Left ventricle myocardium inferior (tissue), 1 donor: ENCODE data around the gene PLEKHB1. TPM values are rescaled to one million over a fixed set of nuclear protein-coding genes. Genes with fewer than 3 reads are reported as not detected.

ENCODE experiments used
- DNase-seq: peaks from one replicate; pipeline ENCODE4 v3.0.0-alpha.2; 2020
- H3K27ac ChIP-seq: fragments of 200-600 bp; replicated peaks from 2 replicates; pipeline ENCODE4 v1.8.0; 2021
- H3K27me3 ChIP-seq: fragments of 200-600 bp; 2 replicates; pipeline ENCODE4 v1.8.0; 2021; ENCODE audit warnings: low read depth
- H3K36me3 ChIP-seq: fragments of 200-600 bp; 2 replicates; pipeline ENCODE4 v1.8.0; 2021
- H3K4me1 ChIP-seq: fragments of 200-600 bp; 2 replicates; pipeline ENCODE4 v1.8.0; 2021
- H3K4me3 ChIP-seq: fragments of 200-600 bp; 2 replicates; pipeline ENCODE4 v1.8.0; 2021; ENCODE audit warnings: mild to moderate bottlenecking, moderate library complexity
- H3K9me3 ChIP-seq: fragments of 200-600 bp; replicated peaks from 2 replicates; pipeline ENCODE4 v1.8.0; 2021
- CTCF ChIP-seq: fragments of 200-600 bp; IDR thresholded peaks from 2 replicates; pipeline ENCODE4 v1.8.0; 2021; ENCODE audit warnings: antibody characterized with exemption, mild to moderate bottlenecking, borderline replicate concordance
- intact Hi-C: fragments of 100-400 bp; cut with micrococcal nuclease; formaldehyde crosslinking; loops from one replicate; pipeline ENCODE4 v1.11.0; 2022
- total RNA-seq: library from RNA; stranded (reverse); fragmentation: NEBNext Ultra II Directional; extraction: Animal tissue kit (Norgen Biotek cat#: 25700); gene quantifications from one replicate; pipeline ENCODE4 v1.2.1, GENCODE V29; 2021
- donor health status: DM: no; HTN: yes; CAD: no; lungs with severe emphysema.

Gene PLEKHB1
- total RNA-seq, 1 donor from 2014 or later, result 22.4 TPM

- Histone ChIP-seq H3K4me3 (no peak overlapping the region), H3K27ac (no peak overlapping the region), H3K4me1 (peaks cover 10% of the 10 kb centered on the region), H3K9me3 (no peaks in the 10 kb centered on the region), H3K27me3 (no peaks in the 10 kb centered on the region), H3K36me3 (no peaks in the 10 kb centered on the region)
- TF ChIP-seq CTCF, result no peak
- no peak for DNase-seq
- intact Hi-C loops, result loop anchor here (5.0 kb wide), 1 partner anchor 305 kb away; no protein-coding TSS in a partner anchor
These were observed 10.6 kb downstream of the PLEKHB1 start for GRCh38 chr11:73656985-73657384.

DNA sequence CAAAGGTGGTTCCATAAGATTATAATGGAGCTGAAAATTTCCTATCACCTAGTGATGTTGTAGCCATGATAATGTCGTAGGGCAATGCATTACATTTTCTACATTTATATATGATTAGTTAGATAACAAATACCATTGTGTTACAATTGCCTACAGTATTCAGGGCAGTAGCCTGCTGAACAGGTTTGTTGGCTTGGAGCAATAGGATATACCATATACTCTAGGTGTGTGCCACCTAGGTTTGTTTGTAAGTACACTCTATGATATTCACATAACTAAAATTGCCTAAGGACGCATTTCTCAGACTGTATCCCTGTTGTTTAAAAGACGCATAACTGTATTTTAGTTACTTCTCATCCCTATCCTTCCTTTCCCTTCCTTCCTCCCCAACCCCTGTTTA is 13.6 kb downstream of the PLEKHB1 start:
- peaks cover 28% of the 10 kb centered on the region for H3K4me1 ChIP-seq
- TF ChIP-seq CTCF, result no peak

DNA sequence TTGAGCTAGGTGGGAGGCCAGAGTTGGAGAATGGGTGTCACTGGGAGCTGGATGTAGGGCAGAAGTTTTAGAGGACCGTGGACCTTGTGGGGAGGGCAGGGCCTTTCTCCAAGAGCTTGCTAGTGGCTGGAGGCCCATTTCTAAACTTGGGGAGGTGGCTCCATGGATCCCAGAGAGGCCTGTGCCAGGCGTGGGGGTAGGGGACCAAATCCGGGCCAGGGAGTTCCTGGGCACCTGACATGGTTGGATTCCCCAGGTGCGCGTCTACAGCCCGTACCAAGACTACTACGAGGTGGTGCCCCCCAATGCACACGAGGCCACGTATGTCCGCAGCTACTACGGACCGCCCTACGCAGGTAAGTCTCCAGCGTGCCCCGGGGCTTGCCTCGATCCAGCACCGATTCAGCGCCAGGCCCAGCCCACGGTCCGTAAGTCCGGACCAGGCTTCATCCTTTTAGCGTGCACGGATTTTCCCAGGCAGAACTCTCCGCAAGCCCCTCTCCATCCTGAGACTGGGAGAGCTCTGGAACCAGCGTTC is 14.2 kb downstream of the PLEKHB1 start:
- no peak for DNase-seq
- Histone ChIP-seq H3K27ac (no peak overlapping the region), H3K4me1 (peaks cover 32% of the 10 kb centered on the region), H3K27me3 (no peaks in the 10 kb centered on the region), H3K9me3 (no peaks in the 10 kb centered on the region), H3K4me3 (peak overlapping the region; percentile 58), H3K36me3 (no peaks in the 10 kb centered on the region)
- intact Hi-C loops, result loop anchor here (5.0 kb wide), 2 partner anchors 33 to 248 kb away; no protein-coding TSS in a partner anchor
- no peak for TF ChIP-seq CTCF

More for the DNA sequence above, 13.6 kb downstream of the PLEKHB1 start:
- Histone ChIP-seq H3K27ac (no peak overlapping the region), H3K36me3 (no peaks in the 10 kb centered on the region), H3K9me3 (no peaks in the 10 kb centered on the region), H3K27me3 (no peaks in the 10 kb centered on the region), H3K4me3 (no peak overlapping the region)
- no peak for DNase-seq
- intact Hi-C loops, result loop anchor here (5.0 kb wide), 3 partner anchors 33 to 308 kb away; no protein-coding TSS in a partner anchor

DNA sequence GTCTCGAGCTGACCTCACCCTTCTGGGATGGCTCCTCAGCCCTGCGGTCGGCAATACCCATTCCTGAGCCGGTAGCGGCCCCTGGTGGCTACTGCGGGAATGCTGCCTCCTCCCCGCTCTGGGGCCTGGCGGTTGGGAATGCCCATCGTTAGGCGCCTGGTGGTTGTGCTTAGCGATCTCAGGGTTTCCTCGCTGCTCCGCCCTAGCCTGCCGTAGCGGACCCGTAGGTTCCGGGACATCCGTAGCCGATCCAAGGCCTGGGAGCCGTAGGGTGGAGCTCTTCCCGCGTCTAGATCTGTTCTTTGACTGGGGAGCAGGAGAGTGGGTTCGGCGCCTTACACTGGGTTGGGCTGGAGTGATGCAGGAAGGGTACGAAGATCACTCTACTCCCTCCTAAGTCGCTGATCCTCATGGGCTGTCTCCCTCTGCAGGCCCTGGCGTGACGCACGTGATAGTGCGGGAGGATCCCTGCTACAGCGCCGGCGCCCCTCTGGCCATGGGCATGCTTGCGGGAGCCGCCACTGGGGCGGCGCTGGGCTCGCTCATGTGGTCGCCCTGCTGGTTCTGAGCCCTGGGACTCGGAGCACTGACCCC is 14.8 kb downstream of the PLEKHB1 start:
- Histone ChIP-seq H3K9me3 (no peaks in the 10 kb centered on the region), H3K4me1 (peaks cover 32% of the 10 kb centered on the region), H3K4me3 (peak overlapping the region; percentile 58), H3K27ac (no peak overlapping the region), H3K27me3 (no peaks in the 10 kb centered on the region), H3K36me3 (no peaks in the 10 kb centered on the region)
- peak; percentile 90 for DNase-seq
- intact Hi-C loops, result loop anchor here (5.0 kb wide), 2 partner anchors 34 to 249 kb away; no protein-coding TSS in a partner anchor
- peak; percentile 98 for TF ChIP-seq CTCF

GRCh38 chr11:73662445-73663157 is 16.2 kb downstream of the PLEKHB1 start:
- intact Hi-C loops, result loop anchor here (5.0 kb wide), 2 partner anchors 35 to 250 kb away; no protein-coding TSS in a partner anchor
- H3K36me3 ChIP-seq, result no peaks in the 10 kb centered on the region
- H3K4me1 ChIP-seq, result peaks cover 32% of the 10 kb centered on the region
- no peaks in the 10 kb centered on the region for H3K9me3 ChIP-seq
- no peak for DNase-seq
- no peak overlapping the region for H3K4me3 ChIP-seq
- TF ChIP-seq CTCF, result no peak
- H3K27me3 ChIP-seq, result no peaks in the 10 kb centered on the region
- H3K27ac ChIP-seq, result no peak overlapping the region
